GM21390 (cell line): ENCODE measurements around the gene NR1I2.

ENCODE experiments used
- ATAC-seq: cut with Tn5 transposase; IDR thresholded peaks from one replicate; pipeline ENCODE4 v1.9.1; 2021; ENCODE audit not compliant: unreplicated experiment

The NR1I2 gene

GRCh38 chr3:119781330-119782198 is at the start of gene NR1I2:
TSS of gene NR1I2 (plus strand) at chr3:119782101.
- no peak for ATAC-seq

- ATAC-seq: no peak
These were observed 48.1 kb upstream of the NR1I2 start for GRCh38 chr3:119733812-119734211.

- no peak for ATAC-seq
These were observed 43.2 kb upstream of the NR1I2 start for GRCh38 chr3:119738741-119739140.

GRCh38 chr3:119741657-119742590 is 40.0 kb upstream of the NR1I2 start:
- ATAC-seq: no peak

GRCh38 chr3:119743921-119744320 is 38.0 kb upstream of the NR1I2 start:
- ATAC-seq: no peak

- ATAC-seq: peak; percentile 65
These were observed 36.0 kb upstream of the NR1I2 start for GRCh38 chr3:119745942-119746341.

- no peak for ATAC-seq
These were observed 35.5 kb upstream of the NR1I2 start for GRCh38 chr3:119746423-119746822.

- no peak for ATAC-seq
These were observed 34.5 kb upstream of the NR1I2 start for GRCh38 chr3:119747357-119747756.

- ATAC-seq: no peak
These were observed 32.9 kb upstream of the NR1I2 start for GRCh38 chr3:119748991-119749390.

GRCh38 chr3:119751423-119751822 is 30.5 kb upstream of the NR1I2 start:
- no peak for ATAC-seq

- ATAC-seq: peak; percentile 95
These were observed 21.9 kb upstream of the NR1I2 start for GRCh38 chr3:119759962-119760361.

GRCh38 chr3:119762876-119763275 is 19.0 kb upstream of the NR1I2 start:
- ATAC-seq: no peak

- no peak for ATAC-seq
These were observed 18.4 kb upstream of the NR1I2 start for GRCh38 chr3:119763466-119763865.

- ATAC-seq: no peak
These were observed 16.7 kb upstream of the NR1I2 start for GRCh38 chr3:119765239-119765638.

- no peak for ATAC-seq
These were observed 13.8 kb upstream of the NR1I2 start for GRCh38 chr3:119767936-119768601.

- ATAC-seq: no peak
These were observed 13.1 kb upstream of the NR1I2 start for GRCh38 chr3:119768668-119769393.

GRCh38 chr3:119769394-119770149 is 12.3 kb upstream of the NR1I2 start:
- ATAC-seq: no peak

- ATAC-seq: peak; percentile 86
These were observed 7.5 kb upstream of the NR1I2 start for GRCh38 chr3:119774444-119774843.

GRCh38 chr3:119776304-119776703 is 5.6 kb upstream of the NR1I2 start:
- no peak for ATAC-seq

GRCh38 chr3:119778176-119778575 is 3.7 kb upstream of the NR1I2 start:
- ATAC-seq: no peak
